ENCODE measurements around the gene TNFRSF8.

The TNFRSF8 gene

GRCh38 chr1:12162459-12163137 lies 99.5 kb downstream of the TNFRSF8 start:
- DNase-seq = no peak

- no peak for DNase-seq
These were observed 100.1 kb downstream of the TNFRSF8 start for GRCh38 chr1:12163210-12163609.

- DNase-seq = no peak
These were observed 101.1 kb downstream of the TNFRSF8 start for GRCh38 chr1:12164210-12164609.

GRCh38 chr1:12165342-12165741 lies 102.2 kb downstream of the TNFRSF8 start:
- DNase-seq = no peak

- peak; percentile 57 for DNase-seq
These were observed 103.9 kb downstream of the TNFRSF8 start, which contains the start of gene TNFRSF1B for GRCh38 chr1:12166834-12167492. Gene TNFRSF1B, plus strand, starts transcription at chr1:12166991. Its CDS starts 101 bp downstream, at chr1:12167092.

- no peak for DNase-seq
These were observed 104.7 kb downstream of the TNFRSF8 start for GRCh38 chr1:12167493-12168429.

GRCh38 chr1:12168451-12169160 lies 105.5 kb downstream of the TNFRSF8 start:
- no peak for DNase-seq

- DNase-seq = no peak
These were observed 106.5 kb downstream of the TNFRSF8 start for GRCh38 chr1:12169442-12170135.

- no peak for DNase-seq
These were observed 107.2 kb downstream of the TNFRSF8 start for GRCh38 chr1:12170263-12170671.

GRCh38 chr1:12171206-12172041 lies 108.3 kb downstream of the TNFRSF8 start:
- no peak for DNase-seq

GRCh38 chr1:12172042-12172851 lies 109.1 kb downstream of the TNFRSF8 start:
- DNase-seq = peak; percentile 53

GRCh38 chr1:12173041-12173509 lies 110.0 kb downstream of the TNFRSF8 start:
- DNase-seq = no peak

- DNase-seq = peak; percentile 93
These were observed 110.6 kb downstream of the TNFRSF8 start for GRCh38 chr1:12173631-12174121.

- no peak for DNase-seq
These were observed 112.1 kb downstream of the TNFRSF8 start for GRCh38 chr1:12174924-12175810.

- DNase-seq = no peak
These were observed 113.4 kb downstream of the TNFRSF8 start for GRCh38 chr1:12176298-12177118.

GRCh38 chr1:12177156-12177998 lies 114.3 kb downstream of the TNFRSF8 start:
- DNase-seq = no peak

GRCh38 chr1:12177999-12178441 lies 114.9 kb downstream of the TNFRSF8 start:
- peak; percentile 94 for DNase-seq

Data from T-helper 9 cell (primary cell).